HEK293 (cell line): ENCODE measurements around the gene WDR11.

Experiments
- CTCF ChIA-PET: fragments of 350-600 bp; formaldehyde crosslinking; extraction: SDS; loops from one replicate; lab custom pipeline; 2021; ENCODE audit warnings: antibody characterized with exemption; lab: Yijun Ruan, JAX
- POLR2A ChIA-PET: fragments of 300-600 bp; formaldehyde crosslinking; extraction: SDS; loops from one replicate; lab custom pipeline; 2020; ENCODE audit warnings: antibody characterized with exemption, inconsistent platforms; lab: Yijun Ruan, JAX
- H3K27ac ChIP-seq: fragments of 200-500 bp; sonication (Bioruptor generic); 2 replicates; pipeline ENCODE4 v1.5.1; 2014; ENCODE audit warnings: low read depth, low read length, control low read depth, inconsistent platforms; ENCODE audit errors: extremely low read depth
- H3K36me3 ChIP-seq, 2 experiments: fragments of 200-500 bp in 1 of 2; sonication (Bioruptor generic) in 1 of 2; 1 replicate in 1 of 2; 2 replicates in 1 of 2; pipeline ENCODE4 v1.5.1; 2014 to 2017; ENCODE audit warnings: inconsistent platforms in 2 of 2, low read length in 2 of 2; ENCODE audit not compliant: control insufficient read depth in 2 of 2, insufficient read depth in 1 of 2
- H3K4me1 ChIP-seq: fragments of 200-500 bp; sonication (Bioruptor generic); 2 replicates; pipeline ENCODE4 v1.5.1; 2014; ENCODE audit warnings: mild to moderate bottlenecking, low read length, inconsistent platforms; ENCODE audit not compliant: control insufficient read depth, insufficient read depth
- H3K4me3 ChIP-seq: 2 replicates; pipeline ENCODE4 v1.5.1; 2011; ENCODE audit warnings: low read depth, mild to moderate bottlenecking, control low read depth, low read length, moderate library complexity
- H3K9me3 ChIP-seq: fragments of 200-500 bp; sonication (Bioruptor generic); 2 replicates; pipeline ENCODE4 v1.5.1; 2014; ENCODE audit warnings: low read depth, low read length, inconsistent platforms; ENCODE audit not compliant: control insufficient read depth, insufficient read depth
- ATF2 ChIP-seq: fragments of 450-650 bp; formaldehyde crosslinking; IDR thresholded peaks from 2 replicates; pipeline ENCODE4 v1.5.1; 2016; ENCODE audit warnings: missing biosample characterization, missing genetic modification characterization, low read depth
- GFI1B ChIP-seq: fragments of 450-650 bp; formaldehyde crosslinking; IDR thresholded peaks from 2 replicates; pipeline ENCODE4 v1.5.1; 2016; ENCODE audit warnings: missing biosample characterization, missing genetic modification characterization
- KLF17 ChIP-seq: fragments of 450-650 bp; formaldehyde crosslinking; IDR thresholded peaks from 2 replicates; pipeline ENCODE4 v1.5.1; 2016; ENCODE audit warnings: missing biosample characterization, missing genetic modification characterization
- KLF7 ChIP-seq: fragments of 450-650 bp; formaldehyde crosslinking; IDR thresholded peaks from 2 replicates; pipeline ENCODE4 v1.5.1; 2016; ENCODE audit warnings: missing biosample characterization, missing genetic modification characterization, borderline replicate concordance
- KLF9 ChIP-seq: fragments of 450-650 bp; formaldehyde crosslinking; IDR thresholded peaks from 2 replicates; pipeline ENCODE4 v1.5.1; 2016; ENCODE audit warnings: missing biosample characterization, missing genetic modification characterization, low read depth
- PRDM4 ChIP-seq: fragments of 450-650 bp; formaldehyde crosslinking; IDR thresholded peaks from 2 replicates; pipeline ENCODE4 v1.5.1; 2017; ENCODE audit warnings: missing biosample characterization, missing genetic modification characterization
- ZBTB1 ChIP-seq: fragments of 450-650 bp; formaldehyde crosslinking; IDR thresholded peaks from 2 replicates; pipeline ENCODE4 v1.5.1; 2016; ENCODE audit warnings: missing biosample characterization, missing genetic modification characterization
- ZNF10 ChIP-seq: fragments of 450-650 bp; formaldehyde crosslinking; IDR thresholded peaks from 2 replicates; pipeline ENCODE4 v1.5.1; 2017; ENCODE audit warnings: missing biosample characterization, missing genetic modification characterization
- ZNF19 ChIP-seq: fragments of 450-650 bp; formaldehyde crosslinking; IDR thresholded peaks from 2 replicates; pipeline ENCODE4; 2016; ENCODE audit warnings: missing biosample characterization, missing genetic modification characterization, low read depth
- ZNF266 ChIP-seq: fragments of 450-650 bp; formaldehyde crosslinking; IDR thresholded peaks from 2 replicates; pipeline ENCODE4 v1.5.1; 2016; ENCODE audit warnings: missing biosample characterization, missing genetic modification characterization, low read depth
- ZNF280D ChIP-seq: fragments of 450-650 bp; formaldehyde crosslinking; IDR thresholded peaks from 2 replicates; pipeline ENCODE4 v1.5.1; 2016; ENCODE audit warnings: missing biosample characterization, missing genetic modification characterization
- ZNF335 ChIP-seq: fragments of 450-650 bp; formaldehyde crosslinking; conservative IDR thresholded peaks from 2 replicates; pipeline ENCODE4 v1.5.1; 2016; ENCODE audit warnings: missing biosample characterization, missing genetic modification characterization
- ZNF404 ChIP-seq: fragments of 450-650 bp; formaldehyde crosslinking; IDR thresholded peaks from 2 replicates; pipeline ENCODE4 v1.5.1; 2017; ENCODE audit warnings: missing biosample characterization, missing genetic modification characterization
- ZNF530 ChIP-seq: fragments of 450-650 bp; formaldehyde crosslinking; IDR thresholded peaks from 2 replicates; pipeline ENCODE4 v1.5.1; 2016; ENCODE audit warnings: low read depth, missing biosample characterization, missing genetic modification characterization
- ZNF580 ChIP-seq: fragments of 450-650 bp; formaldehyde crosslinking; IDR thresholded peaks from 2 replicates; pipeline ENCODE4 v1.5.1; 2016; ENCODE audit warnings: missing biosample characterization, missing genetic modification characterization
- ZNF76 ChIP-seq: fragments of 450-650 bp; formaldehyde crosslinking; IDR thresholded peaks from 2 replicates; pipeline ENCODE4; 2016; ENCODE audit warnings: low read depth, missing biosample characterization, missing genetic modification characterization, borderline replicate concordance

Gene WDR11

GRCh38 chr10:120897343-120897742 is 46.2 kb downstream of the WDR11 start (continued):
- TF ChIP-seq ZNF280D (no peak), ZNF266 (tag by site-specific recombination) (no peak), ZNF580 (tag by site-specific recombination) (no peak), GFI1B (no peak), ZNF10 (tag by site-specific recombination) (no peak), KLF9 (no peak), ZNF19 (tag by site-specific recombination) (no peak), ZNF335 (no peak)

GRCh38 chr10:120905268-120905667 is 54.1 kb downstream of the WDR11 start:
- TF ChIP-seq ZNF404 (tag by site-specific recombination) (no peak), ATF2 (tag by site-specific recombination) (no peak), ZNF530 (tag by site-specific recombination) (no peak), ZBTB1 (tag by site-specific recombination) (no peak), ZNF76 (tag by site-specific recombination) (no peak), KLF17 (no peak), KLF7 (tag by site-specific recombination) (no peak), PRDM4 (tag by site-specific recombination) (no peak)
- CTCF ChIA-PET = no interaction called here
- Histone ChIP-seq H3K4me3 (no peak overlapping the region), H3K4me1 (no peaks in the 10 kb centered on the region), H3K9me3 (no peaks in the 10 kb centered on the region), H3K36me3 (peaks cover 61 to 93% of the 10 kb centered on the region in 2 experiments), H3K27ac (no peak overlapping the region)
- POLR2A ChIA-PET = no interaction called here
